SK-N-SH (cell line): ENCODE measurements around the gene PON3. TPM values are rescaled to one million over a fixed set of nuclear protein-coding genes. Genes with fewer than 3 reads are reported as not detected.

Source experiments
- CTCF ChIA-PET: fragments of 300-600, 350-600 bp; formaldehyde crosslinking; extraction: SDS; loops from one replicate; lab custom pipeline; 2021; lab: Yijun Ruan, JAX
- POLR2A ChIA-PET: fragments of 350-600 bp; sonication (Branson Sonifier 250); formaldehyde crosslinking; extraction: SDS; loops from one replicate; lab custom pipeline; 2020; ENCODE audit warnings: antibody characterized with exemption, inconsistent platforms; lab: Yijun Ruan, JAX
- DNase-seq: peaks from one replicate; pipeline ENCODE4 v3.0.0; 2012
- H2AFZ ChIP-seq: fragments of 200-600 bp; sonication (generic); 2 replicates; pipeline ENCODE4 v1.8.1; 2016; ENCODE audit warnings: antibody characterized with exemption, mild to moderate bottlenecking, low read depth
- H3F3A ChIP-seq: fragments of 200-600 bp; sonication (generic); replicated peaks from 2 replicates; pipeline ENCODE3; 2016; ENCODE audit warnings: antibody characterized with exemption, mild to moderate bottlenecking; ENCODE audit not compliant: insufficient read depth
- H3K27ac ChIP-seq, 2 experiments: fragments of 200-500 bp in 1 of 2; fragments of 200-600 bp in 1 of 2; sonication (Bioruptor generic) in 1 of 2; sonication (generic), shearing (Covaris generic) in 1 of 2; 2 replicates each; pipeline versions ENCODE4 v1.5.1 to v1.6.1; 2014 to 2016; ENCODE audit warnings: low read depth in 2 of 2, inconsistent platforms in 1 of 2, low read length in 1 of 2, mild to moderate bottlenecking in 1 of 2, mixed read lengths in 1 of 2
- H3K27me3 ChIP-seq: fragments of 200-600 bp; sonication (generic), shearing (Covaris generic); 2 replicates; pipeline ENCODE4 v1.6.1; 2016; ENCODE audit warnings: mixed run types; ENCODE audit not compliant: insufficient read depth
- H3K36me3 ChIP-seq, 2 experiments: fragments of 200-500 bp in 1 of 2; fragments of 200-600 bp in 1 of 2; sonication (Bioruptor generic) in 1 of 2; sonication (generic) in 1 of 2; replicated peaks in 1 of 2; 2 replicates each; pipeline versions ENCODE3 to v1.5.1; 2014 to 2016; ENCODE audit warnings: low read length in 1 of 2, mild to moderate bottlenecking in 1 of 2; ENCODE audit not compliant: insufficient read depth in 2 of 2, control insufficient read depth in 1 of 2
- H3K4me1 ChIP-seq, 2 experiments: fragments of 200-500 bp in 1 of 2; fragments of 200-600 bp in 1 of 2; sonication (Bioruptor generic) in 1 of 2; sonication (generic), shearing (Covaris generic) in 1 of 2; 2 replicates each; pipeline versions ENCODE4 v1.5.1 to v1.6.1; 2014 to 2016; ENCODE audit warnings: low read depth in 1 of 2, low read length in 1 of 2, mixed run types in 1 of 2; ENCODE audit not compliant: insufficient read depth in 2 of 2, control insufficient read depth in 1 of 2
- H3K4me2 ChIP-seq: fragments of 200-600 bp; sonication (generic), shearing (Covaris generic); 2 replicates; pipeline ENCODE4 v1.6.1; 2017; ENCODE audit warnings: mixed run types
- H3K4me3 ChIP-seq, 2 experiments: fragments of 200-500 bp in 1 of 2; fragments of 200-600 bp in 1 of 2; sonication (Bioruptor generic) in 1 of 2; sonication (generic), shearing (Covaris generic) in 1 of 2; 2 replicates each; pipeline versions ENCODE4 v1.5.1 to v1.8.1; 2014 to 2016; ENCODE audit warnings: low read depth in 2 of 2, inconsistent platforms in 1 of 2, low read length in 1 of 2, mild to moderate bottlenecking in 1 of 2, mixed read lengths in 1 of 2, moderate library complexity in 1 of 2
- H3K79me2 ChIP-seq: fragments of 200-600 bp; sonication (generic); 2 replicates; pipeline ENCODE4 v1.8.1; 2017; ENCODE audit warnings: mild to moderate bottlenecking; ENCODE audit not compliant: insufficient read depth
- H3K9ac ChIP-seq: fragments of 200-600 bp; sonication (generic); 2 replicates; pipeline ENCODE4 v1.6.1; 2017; ENCODE audit warnings: mixed run types
- H3K9me2 ChIP-seq: fragments of 200-600 bp; sonication (generic); 2 replicates; pipeline ENCODE4 v1.6.1; 2017; ENCODE audit warnings: mixed run types
- H3K9me3 ChIP-seq: fragments of 200-600 bp; sonication (generic); 2 replicates; pipeline ENCODE4 v1.6.1; 2017; ENCODE audit warnings: mixed run types, mild to moderate bottlenecking, moderate library complexity
- H4K20me1 ChIP-seq: fragments of 200-600 bp; sonication (generic); 2 replicates; pipeline ENCODE4 v1.6.1; 2017; ENCODE audit warnings: mild to moderate bottlenecking, mixed run types; ENCODE audit not compliant: insufficient read depth
- CTCF ChIP-seq: fragments of 200-600 bp; sonication (generic); IDR thresholded peaks from 2 replicates; pipeline ENCODE4 v1.6.1; 2017; ENCODE audit warnings: antibody characterized with exemption, mild to moderate bottlenecking, moderate library complexity
- EP300 ChIP-seq, 2 experiments: IDR thresholded peaks; 2 replicates each; pipeline versions ENCODE4 v1.4.0 to v1.6.1; 2012; ENCODE audit warnings: borderline replicate concordance in 1 of 2, low read depth in 1 of 2, low read length in 1 of 2
- FOSL2 ChIP-seq: IDR thresholded peaks from 2 replicates; pipeline ENCODE4 v1.4.0; 2012; ENCODE audit warnings: low read depth, mild to moderate bottlenecking, moderate library complexity, borderline replicate concordance
- FOXJ3 ChIP-seq: sonication (generic); formaldehyde crosslinking; IDR thresholded peaks from 2 replicates; pipeline ENCODE4 v1.5.1; 2020; ENCODE audit warnings: mild to moderate bottlenecking, missing genetic modification reagents
- GABPA ChIP-seq: IDR thresholded peaks from 2 replicates; pipeline ENCODE4 v1.4.0; 2012; ENCODE audit warnings: low read depth, mild to moderate bottlenecking
- MEF2A ChIP-seq: IDR thresholded peaks from 2 replicates; pipeline ENCODE4 v1.4.0; 2012; ENCODE audit warnings: low read depth, borderline replicate concordance
- MXI1 ChIP-seq: IDR thresholded peaks from 2 replicates; pipeline ENCODE4 v1.6.1; 2012; ENCODE audit warnings: mild to moderate bottlenecking, low read depth, low read length, improper control_type of control experiment
- NRF1 ChIP-seq: IDR thresholded peaks from 2 replicates; pipeline ENCODE4 v1.6.1; 2012; ENCODE audit warnings: low read depth, mild to moderate bottlenecking, low read length
- POLR2AphosphoS5 ChIP-seq: IDR thresholded peaks from 2 replicates; pipeline ENCODE4 v1.6.1; 2012; ENCODE audit warnings: low read depth, low read length
- RAD21 ChIP-seq: IDR thresholded peaks from 2 replicates; pipeline ENCODE4 v1.6.1; 2012; ENCODE audit warnings: mild to moderate bottlenecking, low read length
- TAF1 ChIP-seq: IDR thresholded peaks from 2 replicates; pipeline ENCODE4 v1.6.1; 2012; ENCODE audit warnings: low read depth, mild to moderate bottlenecking, low read length, moderate library complexity, borderline replicate concordance
- TEAD4 ChIP-seq: IDR thresholded peaks from 2 replicates; pipeline ENCODE4 v1.4.0; 2012; ENCODE audit warnings: mild to moderate bottlenecking, borderline replicate concordance; ENCODE audit not compliant: insufficient read depth
- USF1 ChIP-seq: IDR thresholded peaks from 2 replicates; pipeline ENCODE4 v1.4.0; 2012; ENCODE audit warnings: low read depth, borderline replicate concordance
- YY1 ChIP-seq: IDR thresholded peaks from 2 replicates; pipeline ENCODE4 v1.4.0; 2012; ENCODE audit warnings: low read depth, mild to moderate bottlenecking
- ZBTB33 ChIP-seq: IDR thresholded peaks from 2 replicates; pipeline ENCODE4 v1.4.0; 2012; ENCODE audit warnings: low read depth, borderline replicate concordance
- WGBS: methylation state at CpG from one replicate; pipeline ENCODE4 v1.1.6; 2017; ENCODE audit warnings: low lambda C conversion rate; 5-methylcytosine and 5-hydroxymethylcytosine counted together
- polyA plus RNA-seq, 3 experiments: library from polyadenylated mRNA; depleted of rRNA; stranded (reverse); fragments of >200 nt; gene quantifications; 2 replicates each; pipeline ENCODE4 v1.2.3, GENCODE V29; 2012

The PON3 gene
- polyA plus RNA-seq, 1 of the 3 experiments (the other 2 are of a cell fraction), result not detected

GRCh38 chr7:95421000-95421846 is 25.0 kb upstream of the PON3 start (continued):
- TF ChIP-seq TEAD4, result no peak
- TF ChIP-seq FOSL2, result peak; percentile 12; the same call in 1 of the 2 replicates
- no peak for TF ChIP-seq FOXJ3
- TF ChIP-seq MEF2A, result no peak
- TF ChIP-seq POLR2AphosphoS5, result peak; percentile 45; the same call in 1 of the 2 replicates
- TF ChIP-seq RAD21, result no peak
- TF ChIP-seq USF1, result no peak

- Histone ChIP-seq H3K36me3 (peaks cover 56 to 68% of the 10 kb centered on the region in 2 experiments), H3K27me3 (no peaks in the 10 kb centered on the region), H4K20me1 (no peaks in the 10 kb centered on the region), H3K9ac (no peak overlapping the region), H3K27ac (no peak overlapping the region), H3K9me3 (no peaks in the 10 kb centered on the region), H2AFZ (no peak overlapping the region), H3F3A (peaks cover 3% of the 10 kb centered on the region), H3K9me2 (no peaks in the 10 kb centered on the region), H3K4me3 (no peak overlapping the region), H3K79me2 (no peaks in the 10 kb centered on the region), H3K4me1 (no peaks in the 10 kb centered on the region), H3K4me2 (no peak overlapping the region)
- CTCF ChIA-PET, result interaction anchor here (0.7 to 1.3 kb wide), 3 partner anchors 19 to 64 kb away, joined by 3 to 4 read pairs (median 3); no protein-coding TSS in a partner anchor
- 89% methylated on average over 4 of the region's 4 CpGs for WGBS
- POLR2A ChIA-PET, result no interaction called here
- DNase-seq, result no peak
- no peak for TF ChIP-seq FOXJ3
- no peak for TF ChIP-seq EP300 (IDR thresholded peaks at IDR 0.05; ENCODE audit: borderline replicate concordance in 1 of 2, low read depth in 1 of 2, low read length in 1 of 2)
- TF ChIP-seq POLR2AphosphoS5, result no peak
- no peak for TF ChIP-seq MXI1
- TF ChIP-seq CTCF, result no peak
- TF ChIP-seq NRF1, result no peak
- TF ChIP-seq USF1, result no peak
- no peak for TF ChIP-seq TAF1
- TF ChIP-seq YY1, result no peak
- TF ChIP-seq GABPA, result no peak
- TF ChIP-seq ZBTB33, result no peak
- TF ChIP-seq, all 33 proteins: peak for 0
These were observed 15.9 kb upstream of the PON3 start for GRCh38 chr7:95412075-95412474.
